ENCODE measurements around the gene CFAP299. TPM values are rescaled to one million over a fixed set of nuclear protein-coding genes. Genes with fewer than 3 reads are reported as not detected.

The CFAP299 gene
- total and polyA plus RNA-seq, 2 donors from 2014 or later: 1.1 TPM; not detected in 1

DNA sequence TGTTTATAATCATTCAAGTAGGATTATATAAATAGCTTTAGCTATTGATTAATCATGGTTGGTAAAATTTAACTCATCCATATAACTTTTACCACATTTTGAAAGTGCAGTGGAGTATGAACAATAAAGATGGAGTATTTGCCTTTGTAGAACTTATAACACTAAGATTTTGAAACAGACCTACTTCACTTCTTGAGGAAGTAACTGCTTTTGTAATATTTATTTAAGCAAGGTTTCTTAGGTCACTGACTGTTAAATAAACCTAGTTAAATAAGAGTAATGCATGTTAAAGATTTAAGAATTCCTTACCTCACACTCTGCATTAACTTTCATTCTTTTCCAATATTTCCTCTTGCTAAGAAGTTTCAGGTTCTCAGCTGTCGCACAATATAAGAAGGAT is 242.5 kb downstream of the CFAP299 start:
- DNase-seq (peak in 2 of 5 donors; percentile 15 to 22), FAIRE-seq (no peak)
- Histone ChIP-seq H3K4me3 (ENCODE audit: low read length in 3 of 3) (no peak overlapping the region), H3K4me1 (ENCODE audit: control insufficient read depth in 2 of 3, insufficient read depth in 2 of 3, low read depth in 1 of 3, low read length in 3 of 3) (peaks cover 0 to 3% (median 0%) of the 10 kb centered on the region in 3 donors), H3K9ac (ENCODE audit: low read length in 3 of 3) (no peak overlapping the region), H3K36me3 (ENCODE audit: control insufficient read depth in 2 of 3, insufficient read depth in 3 of 3, low read length in 3 of 3) (no peaks in the 10 kb centered on the region), H3K27me3 (ENCODE audit: control insufficient read depth, insufficient read depth, low read length) (no peaks in the 10 kb centered on the region), H3K27ac (ENCODE audit: low read depth in 2 of 2, low read length in 2 of 2) (no peak overlapping the region), H3K9me3 (ENCODE audit: control insufficient read depth in 2 of 3, insufficient read depth in 1 of 3, low read length in 3 of 3) (no peaks in the 10 kb centered on the region)
- TF ChIP-seq, protein P1, sequence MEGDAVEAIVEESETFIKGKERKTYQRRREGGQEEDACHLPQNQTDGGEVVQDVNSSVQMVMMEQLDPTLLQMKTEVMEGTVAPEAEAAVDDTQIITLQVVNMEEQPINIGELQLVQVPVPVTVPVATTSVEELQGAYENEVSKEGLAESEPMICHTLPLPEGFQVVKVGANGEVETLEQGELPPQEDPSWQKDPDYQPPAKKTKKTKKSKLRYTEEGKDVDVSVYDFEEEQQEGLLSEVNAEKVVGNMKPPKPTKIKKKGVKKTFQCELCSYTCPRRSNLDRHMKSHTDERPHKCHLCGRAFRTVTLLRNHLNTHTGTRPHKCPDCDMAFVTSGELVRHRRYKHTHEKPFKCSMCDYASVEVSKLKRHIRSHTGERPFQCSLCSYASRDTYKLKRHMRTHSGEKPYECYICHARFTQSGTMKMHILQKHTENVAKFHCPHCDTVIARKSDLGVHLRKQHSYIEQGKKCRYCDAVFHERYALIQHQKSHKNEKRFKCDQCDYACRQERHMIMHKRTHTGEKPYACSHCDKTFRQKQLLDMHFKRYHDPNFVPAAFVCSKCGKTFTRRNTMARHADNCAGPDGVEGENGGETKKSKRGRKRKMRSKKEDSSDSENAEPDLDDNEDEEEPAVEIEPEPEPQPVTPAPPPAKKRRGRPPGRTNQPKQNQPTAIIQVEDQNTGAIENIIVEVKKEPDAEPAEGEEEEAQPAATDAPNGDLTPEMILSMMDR (IDR thresholded peaks at IDR 0.05; ENCODE audit: borderline replicate concordance, extremely low read depth, insufficient read depth): no peak
- intact Hi-C loops (cut with DNase I): no loop called here

DNA sequence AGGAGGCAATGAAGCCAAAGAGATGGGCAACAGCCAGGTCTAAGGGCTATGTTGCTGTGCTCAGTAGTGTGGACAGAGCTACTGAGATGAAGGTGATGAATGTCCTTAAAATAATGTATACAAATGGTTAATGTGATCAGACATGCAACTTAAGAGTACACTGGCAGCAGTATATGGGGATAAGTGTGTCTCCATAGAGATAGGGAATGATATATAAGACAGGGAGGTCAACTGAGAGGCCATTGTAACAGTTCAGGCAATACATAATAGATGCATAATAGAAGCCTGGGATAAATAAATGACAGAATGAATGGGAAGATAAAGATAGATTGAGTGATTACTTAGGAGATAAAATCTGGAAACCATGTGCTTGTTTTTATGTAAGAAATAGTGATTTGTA is 250.0 kb downstream of the CFAP299 start:
- intact Hi-C loops (cut with DNase I): no loop called here
- Histone ChIP-seq H3K9me3 (ENCODE audit: control insufficient read depth in 2 of 3, insufficient read depth in 1 of 3, low read length in 3 of 3) (no peaks in the 10 kb centered on the region), H3K36me3 (ENCODE audit: control insufficient read depth in 2 of 3, insufficient read depth in 3 of 3, low read length in 3 of 3) (no peaks in the 10 kb centered on the region), H3K9ac (ENCODE audit: low read length in 3 of 3) (no peak overlapping the region), H3K4me3 (ENCODE audit: low read length in 3 of 3) (no peak overlapping the region), H3K27me3 (ENCODE audit: control insufficient read depth, insufficient read depth, low read length) (no peaks in the 10 kb centered on the region), H3K4me1 (ENCODE audit: control insufficient read depth in 2 of 3, insufficient read depth in 2 of 3, low read depth in 1 of 3, low read length in 3 of 3) (no peaks in the 10 kb centered on the region), H3K27ac (ENCODE audit: low read depth in 2 of 2, low read length in 2 of 2) (no peak overlapping the region)
- TF ChIP-seq, protein P1 (IDR thresholded peaks at IDR 0.05; ENCODE audit: borderline replicate concordance, extremely low read depth, insufficient read depth): no peak
- DNase-seq: no peak
- no peak for FAIRE-seq

DNA sequence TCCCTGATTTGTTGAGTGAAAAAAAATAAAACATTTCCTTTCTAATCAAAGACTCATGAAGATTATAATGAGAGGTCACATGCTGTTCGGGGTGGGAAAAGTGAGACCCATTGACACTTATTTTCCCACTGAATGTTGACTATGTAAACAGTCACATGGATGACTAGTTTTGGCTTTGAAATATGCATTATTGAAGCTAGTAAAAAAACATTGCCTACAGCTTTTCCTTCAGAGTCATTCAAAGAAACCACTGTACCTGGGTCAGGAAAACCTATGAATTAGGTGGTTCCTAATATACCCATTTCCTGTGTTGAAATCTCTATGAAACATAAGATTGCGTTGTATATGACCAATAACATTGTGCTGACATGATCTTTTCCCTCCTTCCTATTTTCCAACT is 251.2 kb downstream of the CFAP299 start:
- DNase-seq (no peak), FAIRE-seq (no peak)
- Histone ChIP-seq H3K9ac (ENCODE audit: low read length in 3 of 3) (no peak overlapping the region), H3K27me3 (ENCODE audit: control insufficient read depth, insufficient read depth, low read length) (no peaks in the 10 kb centered on the region), H3K4me3 (ENCODE audit: low read length in 3 of 3) (no peak overlapping the region), H3K9me3 (ENCODE audit: control insufficient read depth in 2 of 3, insufficient read depth in 1 of 3, low read length in 3 of 3) (no peaks in the 10 kb centered on the region), H3K27ac (ENCODE audit: low read depth in 2 of 2, low read length in 2 of 2) (no peak overlapping the region), H3K4me1 (ENCODE audit: control insufficient read depth in 2 of 3, insufficient read depth in 2 of 3, low read depth in 1 of 3, low read length in 3 of 3) (no peaks in the 10 kb centered on the region), H3K36me3 (ENCODE audit: control insufficient read depth in 2 of 3, insufficient read depth in 3 of 3, low read length in 3 of 3) (no peaks in the 10 kb centered on the region)
- intact Hi-C loops (cut with DNase I): no loop called here
- TF ChIP-seq, protein P1 (IDR thresholded peaks at IDR 0.05; ENCODE audit: borderline replicate concordance, extremely low read depth, insufficient read depth): no peak

DNA sequence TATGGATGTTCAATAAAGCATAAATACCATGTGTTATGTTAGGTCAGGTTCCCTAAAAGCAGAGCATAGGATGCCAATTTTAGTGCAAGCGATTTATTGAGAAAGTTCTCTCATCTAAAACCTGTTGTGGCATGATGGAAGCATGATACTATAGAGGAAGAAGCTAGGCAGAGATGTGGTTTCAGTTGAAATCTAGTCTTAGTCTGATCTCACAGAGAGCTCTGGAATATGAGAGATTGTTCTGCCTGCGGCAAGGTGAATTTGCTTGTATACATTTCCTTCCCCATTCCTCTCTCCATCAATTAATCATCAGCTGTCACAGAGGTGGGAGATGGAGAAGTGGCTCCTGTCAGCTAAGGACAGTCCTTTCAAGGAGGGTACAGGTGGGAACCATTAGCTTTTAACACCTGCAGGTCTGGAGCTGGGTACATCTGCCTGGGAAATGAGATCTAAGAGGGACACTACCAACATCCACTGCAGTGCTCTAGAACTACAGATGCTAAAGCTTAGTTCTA is 252.4 kb downstream of the CFAP299 start:
- Histone ChIP-seq H3K9me3 (ENCODE audit: control insufficient read depth in 2 of 3, insufficient read depth in 1 of 3, low read length in 3 of 3) (no peaks in the 10 kb centered on the region), H3K9ac (ENCODE audit: low read length in 3 of 3) (no peak overlapping the region), H3K4me1 (ENCODE audit: control insufficient read depth in 2 of 3, insufficient read depth in 2 of 3, low read depth in 1 of 3, low read length in 3 of 3) (no peaks in the 10 kb centered on the region), H3K27me3 (ENCODE audit: control insufficient read depth, insufficient read depth, low read length) (no peaks in the 10 kb centered on the region), H3K27ac (ENCODE audit: low read depth in 2 of 2, low read length in 2 of 2) (no peak overlapping the region), H3K4me3 (ENCODE audit: low read length in 3 of 3) (no peak overlapping the region), H3K36me3 (ENCODE audit: control insufficient read depth in 2 of 3, insufficient read depth in 3 of 3, low read length in 3 of 3) (no peaks in the 10 kb centered on the region)
- TF ChIP-seq, protein P1 (IDR thresholded peaks at IDR 0.05; ENCODE audit: borderline replicate concordance, extremely low read depth, insufficient read depth): no peak
- intact Hi-C loops (cut with DNase I): no loop called here
- no peak for DNase-seq
- FAIRE-seq: no peak

Measured in kidney (tissue), 14 donors.